ENCODE measurements around the gene SV2B.
A peak's percentile ranks its signal among the peaks of the same experiment; 100 is the strongest.

SV2B gene

GRCh38 chr15:91284758-91285466 lies 184.9 kb downstream of the SV2B start:
- no peak for TF ChIP-seq CTCF (conservative IDR thresholded peaks at IDR 0.05; ENCODE audit: control insufficient read depth, insufficient read depth, low read depth, low read length)

GRCh38 chr15:91289324-91289723 lies 189.3 kb downstream of the SV2B start:
- no peak for TF ChIP-seq CTCF (conservative IDR thresholded peaks at IDR 0.05; ENCODE audit: control insufficient read depth, insufficient read depth, low read depth, low read length)
- no peak overlapping the region for H3K4me3 ChIP-seq (ENCODE audit: control insufficient read depth, low read depth, low read length)
- no peak for DNase-seq (ENCODE audit: low read depth)

More at GRCh38 chr15:91284758-91285466, 184.9 kb downstream of the SV2B start:
- no peak for DNase-seq (ENCODE audit: low read depth)
- H3K4me3 ChIP-seq (ENCODE audit: control insufficient read depth, low read depth, low read length): no peak overlapping the region

GRCh38 chr15:91290553-91290952 lies 190.5 kb downstream of the SV2B start:
- TF ChIP-seq CTCF (conservative IDR thresholded peaks at IDR 0.05; ENCODE audit: control insufficient read depth, insufficient read depth, low read depth, low read length): no peak

GRCh38 chr15:91291673-91292072 lies 191.6 kb downstream of the SV2B start:
- DNase-seq (ENCODE audit: low read depth): peak; percentile 49
- TF ChIP-seq CTCF (conservative IDR thresholded peaks at IDR 0.05; ENCODE audit: control insufficient read depth, insufficient read depth, low read depth, low read length): no peak
- no peak overlapping the region for H3K4me3 ChIP-seq (ENCODE audit: control insufficient read depth, low read depth, low read length)

More at GRCh38 chr15:91290553-91290952, 190.5 kb downstream of the SV2B start:
- no peak for DNase-seq (ENCODE audit: low read depth)
- H3K4me3 ChIP-seq (ENCODE audit: control insufficient read depth, low read depth, low read length): no peak overlapping the region

GRCh38 chr15:91294344-91294743 lies 194.3 kb downstream of the SV2B start:
- TF ChIP-seq CTCF (conservative IDR thresholded peaks at IDR 0.05; ENCODE audit: control insufficient read depth, insufficient read depth, low read depth, low read length): no peak
- no peak overlapping the region for H3K4me3 ChIP-seq (ENCODE audit: control insufficient read depth, low read depth, low read length)
- DNase-seq (ENCODE audit: low read depth): no peak

GRCh38 chr15:91294795-91295194 lies 194.7 kb downstream of the SV2B start:
- no peak for TF ChIP-seq CTCF (conservative IDR thresholded peaks at IDR 0.05; ENCODE audit: control insufficient read depth, insufficient read depth, low read depth, low read length)
- H3K4me3 ChIP-seq (ENCODE audit: control insufficient read depth, low read depth, low read length): no peak overlapping the region
- no peak for DNase-seq (ENCODE audit: low read depth)

All from fibroblast of mammary gland (primary cell).